DMS 273 treated with DMSO at 0.1 percent for 48 hours (cell line): Measurements from ENCODE around the gene TM6SF1.

ENCODE experiments used
- DNase-seq: peaks from one replicate; lab custom pipeline; 2025; lab: John Stamatoyannopoulos, UW

Gene TM6SF1

DNA sequence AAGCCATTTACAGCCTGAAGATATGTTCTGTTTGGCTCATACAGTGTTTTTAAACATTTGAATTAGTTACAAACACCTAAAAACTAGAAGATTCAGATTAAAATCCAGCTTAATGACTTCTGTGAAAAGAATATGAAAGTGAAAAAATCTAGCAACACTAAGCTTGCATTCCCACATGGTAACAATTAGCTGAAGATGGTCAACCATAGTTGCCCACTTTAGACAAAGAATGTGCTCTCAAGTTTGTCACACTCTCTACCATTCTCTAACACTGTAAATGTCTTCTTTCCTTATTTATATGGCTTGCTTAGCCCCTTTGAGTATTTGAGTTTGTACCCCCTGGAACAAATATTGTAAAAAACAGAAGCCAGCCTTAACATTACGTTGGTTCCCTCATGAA is 67.4 kb downstream of the TM6SF1 start:
- no peak for DNase-seq

- DNase-seq, result no peak
Measured at GRCh38 chr15:83178390-83178789, 70.9 kb downstream of the TM6SF1 start.

DNA sequence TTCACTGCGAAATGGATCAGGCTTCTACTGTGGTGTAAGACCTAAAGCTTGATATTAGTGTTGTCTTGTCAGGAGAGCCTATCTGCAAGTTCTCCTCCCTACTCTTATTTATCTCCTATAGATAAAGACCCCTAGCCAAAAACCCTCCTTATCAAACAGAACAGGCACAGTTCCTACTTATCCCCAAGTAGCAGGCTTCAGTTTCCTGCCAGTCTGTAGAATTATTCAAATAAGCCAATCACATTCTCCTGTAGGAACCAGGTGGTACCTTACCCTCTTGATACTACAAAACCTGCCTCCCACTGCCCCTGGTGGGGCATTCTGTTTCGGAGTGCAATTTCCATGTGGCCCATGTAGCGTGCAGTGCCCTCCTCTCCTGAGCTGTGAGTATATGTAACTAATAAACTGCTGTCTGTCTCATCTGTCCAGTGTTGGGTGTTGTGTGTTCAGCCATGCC is 71.5 kb downstream of the TM6SF1 start:
- DNase-seq, result no peak

DNA sequence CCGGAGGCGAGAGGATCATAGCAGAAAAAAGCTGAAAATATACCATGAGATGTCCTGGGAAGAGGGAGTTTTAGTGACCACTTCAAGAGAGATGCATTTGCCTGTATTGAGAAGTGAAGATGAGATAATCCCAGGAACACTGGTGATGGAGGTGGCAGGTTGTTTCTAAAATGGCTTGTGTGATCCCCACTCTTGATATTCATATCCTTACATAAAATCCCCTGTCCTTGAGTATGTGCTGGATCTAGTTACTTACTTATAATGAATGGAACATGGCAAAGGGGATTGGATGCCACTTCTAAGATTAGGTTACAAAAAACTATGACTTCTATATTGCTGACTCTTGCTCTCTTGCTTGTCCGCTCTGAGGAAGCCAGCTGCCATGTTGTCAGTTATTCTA is 78.1 kb downstream of the TM6SF1 start:
- no peak for DNase-seq
